GM10266 (cell line): ENCODE results near the gene ZNF746.

Experiments used
- DNase-seq: peaks from one replicate; pipeline ENCODE4 v3.0.0; 2012; ENCODE audit errors: extremely low spot score
- TF ChIP-seq, protein P1 (sequence below): IDR thresholded peaks from 2 replicates; pipeline ENCODE4 v1.5.1; 2012; ENCODE audit warnings: mild to moderate bottlenecking, low read depth; ENCODE audit not compliant: control insufficient read depth, insufficient read depth; ENCODE audit errors: missing control alignments

The ZNF746 gene

DNA sequence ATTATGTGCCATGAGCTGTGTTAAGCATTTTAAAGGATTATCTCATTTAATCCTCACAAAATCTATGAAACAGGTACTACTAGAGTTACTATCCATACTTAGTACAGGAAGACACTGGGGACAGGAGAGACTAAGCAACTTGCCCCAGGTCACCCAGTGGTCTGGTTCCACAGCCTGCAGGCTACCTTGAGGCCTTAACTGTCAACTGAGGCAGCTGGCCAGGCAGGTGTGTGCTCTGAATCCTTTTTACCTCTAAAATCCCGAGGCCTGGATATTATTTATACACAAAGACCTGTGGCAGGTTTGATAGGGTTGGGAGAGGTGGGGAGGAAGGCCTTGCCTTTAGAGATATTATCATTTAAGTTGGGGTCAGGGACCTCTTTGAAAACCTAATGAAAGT is 39.8 kb downstream of the ZNF746 start:
- TF ChIP-seq, protein P1, sequence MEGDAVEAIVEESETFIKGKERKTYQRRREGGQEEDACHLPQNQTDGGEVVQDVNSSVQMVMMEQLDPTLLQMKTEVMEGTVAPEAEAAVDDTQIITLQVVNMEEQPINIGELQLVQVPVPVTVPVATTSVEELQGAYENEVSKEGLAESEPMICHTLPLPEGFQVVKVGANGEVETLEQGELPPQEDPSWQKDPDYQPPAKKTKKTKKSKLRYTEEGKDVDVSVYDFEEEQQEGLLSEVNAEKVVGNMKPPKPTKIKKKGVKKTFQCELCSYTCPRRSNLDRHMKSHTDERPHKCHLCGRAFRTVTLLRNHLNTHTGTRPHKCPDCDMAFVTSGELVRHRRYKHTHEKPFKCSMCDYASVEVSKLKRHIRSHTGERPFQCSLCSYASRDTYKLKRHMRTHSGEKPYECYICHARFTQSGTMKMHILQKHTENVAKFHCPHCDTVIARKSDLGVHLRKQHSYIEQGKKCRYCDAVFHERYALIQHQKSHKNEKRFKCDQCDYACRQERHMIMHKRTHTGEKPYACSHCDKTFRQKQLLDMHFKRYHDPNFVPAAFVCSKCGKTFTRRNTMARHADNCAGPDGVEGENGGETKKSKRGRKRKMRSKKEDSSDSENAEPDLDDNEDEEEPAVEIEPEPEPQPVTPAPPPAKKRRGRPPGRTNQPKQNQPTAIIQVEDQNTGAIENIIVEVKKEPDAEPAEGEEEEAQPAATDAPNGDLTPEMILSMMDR = no peak
- DNase-seq = no peak

DNA sequence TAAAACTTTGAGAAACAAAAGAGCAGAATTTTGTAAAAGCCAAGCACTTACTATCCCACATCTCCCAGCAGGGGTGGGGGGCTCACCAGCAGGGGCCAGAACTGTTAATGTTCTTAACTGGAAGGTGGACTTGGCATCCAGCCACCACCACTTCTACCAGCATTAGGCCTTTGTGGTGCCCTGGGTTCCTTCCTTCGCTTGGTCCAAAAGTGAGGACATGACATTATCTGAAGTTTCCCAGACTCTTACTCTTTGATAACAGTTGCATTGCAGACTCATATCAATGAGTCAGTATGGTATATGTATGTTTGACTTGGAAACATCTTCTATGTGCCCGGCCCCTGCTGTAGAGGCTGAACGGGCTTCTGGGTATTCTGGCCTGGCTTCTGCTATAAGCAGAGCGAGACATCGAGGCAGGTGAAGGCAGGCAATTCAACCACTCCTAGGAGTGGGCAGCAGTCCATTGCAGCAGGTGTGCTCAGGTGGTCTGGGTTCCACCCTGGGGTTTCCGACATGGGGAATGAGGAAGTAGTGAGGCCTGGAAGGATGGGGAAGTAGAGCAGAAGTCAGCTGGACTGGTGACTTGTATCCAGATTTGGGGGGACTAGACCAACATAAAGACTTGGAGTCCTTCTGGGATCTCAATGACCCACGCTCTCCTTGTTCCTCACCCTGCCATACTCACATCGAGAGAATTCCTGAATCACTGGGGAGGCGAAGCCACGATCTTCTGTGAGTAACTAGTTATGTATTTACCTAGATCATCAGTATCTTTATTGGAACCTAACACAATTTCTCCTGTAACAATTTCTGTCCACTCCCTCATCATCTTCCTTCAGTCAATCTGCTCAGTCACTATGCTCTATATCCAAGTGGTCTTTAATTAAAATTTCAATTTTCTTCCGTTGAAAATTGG is 40.8 kb downstream of the ZNF746 start:
- no peak for DNase-seq
- TF ChIP-seq, protein P1 = no peak

DNA sequence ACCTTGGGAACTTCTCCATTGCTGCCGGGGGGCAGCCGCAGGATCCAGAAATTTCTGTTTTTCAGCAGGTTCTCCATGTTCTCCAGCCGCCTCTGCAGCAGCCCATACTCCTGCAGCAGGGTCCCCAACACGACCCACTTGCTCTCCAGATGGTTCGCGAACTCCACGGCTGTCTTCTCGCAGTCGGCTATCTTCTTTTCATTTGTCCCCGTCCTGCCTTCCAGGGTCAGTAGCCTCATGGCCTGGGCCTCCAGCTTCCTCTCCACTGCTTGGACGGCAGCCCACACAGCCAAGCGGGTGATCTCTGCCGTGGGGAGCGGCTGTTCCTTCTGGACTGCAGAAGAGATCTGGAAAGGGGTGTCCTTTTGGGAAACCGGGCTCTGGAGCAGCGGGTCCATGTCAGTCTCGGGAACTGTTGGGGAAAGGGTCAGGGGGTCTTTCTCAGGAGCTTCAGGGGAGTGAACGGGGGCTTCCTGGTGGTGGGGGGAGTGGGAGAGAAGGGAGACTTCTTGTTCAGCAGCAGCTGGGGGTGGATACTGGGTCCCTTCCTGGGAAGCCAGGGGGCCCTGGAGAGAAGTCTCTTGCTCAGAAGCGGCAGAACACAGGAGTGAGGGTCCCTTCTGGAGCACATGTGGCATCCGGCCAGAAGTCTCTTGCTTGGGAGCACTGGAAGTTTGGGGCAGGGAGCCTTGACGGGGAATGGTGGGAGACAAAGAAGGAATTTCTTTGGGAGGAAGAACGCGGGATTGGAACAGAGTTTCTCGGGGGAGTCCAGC is 42.2 kb downstream of the ZNF746 start:
- DNase-seq = no peak
- TF ChIP-seq, protein P1 = no peak

- TF ChIP-seq, protein P1 = no peak
- DNase-seq = no peak
Observed at GRCh38 chr7:149454750-149455149, 42.9 kb downstream of the ZNF746 start.

DNA sequence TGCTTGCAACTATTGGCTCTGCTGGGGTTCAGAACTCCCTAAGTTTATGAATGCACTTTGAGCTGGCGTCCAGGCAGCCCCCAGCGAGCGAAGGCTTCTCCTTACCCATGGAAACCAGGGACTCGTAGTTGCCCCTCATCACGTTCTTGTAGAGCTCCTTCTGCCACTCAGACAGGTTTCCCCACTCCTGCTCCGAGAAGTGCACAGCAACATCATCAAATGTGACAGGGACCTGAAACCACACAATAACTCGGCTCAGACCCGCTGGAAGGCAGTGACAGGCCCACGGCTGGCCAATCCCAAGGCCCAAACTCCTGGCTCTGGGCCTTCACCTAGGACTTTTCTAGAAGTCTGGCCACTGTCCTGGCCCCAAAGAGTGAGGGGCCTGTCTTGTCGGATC is 43.6 kb downstream of the ZNF746 start:
- DNase-seq = no peak
- TF ChIP-seq, protein P1 = no peak

GRCh38 chr7:149450821-149451220 is 46.8 kb downstream of the ZNF746 start:
- DNase-seq = no peak
- TF ChIP-seq, protein P1 = no peak
